HG03558 (cell line): ENCODE measurements around the gene FER.

Experiments
- ATAC-seq: cut with Tn5 transposase; IDR thresholded peaks from one replicate; pipeline ENCODE4 v1.9.1; 2021; ENCODE audit warnings: moderate number of reproducible peaks; ENCODE audit not compliant: unreplicated experiment; ENCODE audit errors: extremely low read depth

The FER gene

DNA sequence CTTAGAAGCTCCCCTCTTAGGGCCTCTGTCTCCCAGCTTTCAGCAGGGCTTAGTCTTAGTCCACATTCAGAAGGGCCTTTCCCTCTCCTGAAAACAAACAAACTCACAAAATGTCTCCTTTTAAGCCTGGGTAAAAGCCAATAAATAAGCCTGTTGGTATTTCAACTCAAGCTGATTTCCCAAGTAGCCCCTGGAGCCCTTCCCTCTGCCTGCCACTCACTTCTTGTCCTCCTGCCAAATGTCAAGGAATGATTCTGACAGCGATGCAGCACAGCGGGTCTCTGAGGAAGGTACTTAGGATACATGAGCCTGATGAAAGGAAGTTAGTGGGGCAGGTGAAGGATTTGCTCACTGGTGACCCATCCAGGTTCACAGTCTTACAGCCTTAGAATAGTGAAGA is 451.6 kb downstream of the FER start:
- no peak for ATAC-seq

- ATAC-seq: no peak
These were observed 452.3 kb downstream of the FER start for GRCh38 chr5:109199799-109200620.

- ATAC-seq: no peak
These were observed 467.3 kb downstream of the FER start for GRCh38 chr5:109215040-109215439.

GRCh38 chr5:109218818-109219217 is 471.1 kb downstream of the FER start:
- ATAC-seq: no peak

- ATAC-seq: no peak
These were observed 475.8 kb downstream of the FER start for GRCh38 chr5:109223531-109223930.

DNA sequence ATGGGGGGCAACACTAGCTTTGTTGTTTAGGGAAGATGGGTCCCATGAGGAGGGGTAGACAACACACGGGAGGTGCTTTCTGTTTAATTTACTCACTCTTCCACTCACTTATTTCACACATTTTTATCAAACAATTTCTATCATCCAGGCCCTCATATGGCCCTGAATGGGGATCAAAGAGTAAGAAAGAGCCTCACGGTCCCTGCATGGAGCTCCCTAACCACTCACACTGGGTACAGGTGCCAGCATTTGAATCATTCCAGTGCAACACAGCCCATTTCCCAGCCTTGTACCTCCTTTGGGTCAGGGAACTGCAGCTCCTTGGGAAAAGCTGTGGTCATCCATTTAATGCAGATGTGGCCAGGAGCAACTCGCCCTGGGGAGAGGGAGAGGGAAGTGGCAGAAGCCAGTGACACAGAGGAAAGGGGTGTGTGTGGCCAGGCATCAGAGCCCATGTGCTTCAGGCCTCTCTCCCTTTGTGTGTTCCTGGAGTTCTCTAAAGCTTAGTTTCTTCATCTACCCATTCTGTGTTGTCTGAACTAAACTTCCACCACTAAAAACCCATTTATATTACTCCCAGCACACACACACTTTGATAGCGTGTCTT is 476.7 kb downstream of the FER start:
- ATAC-seq: no peak

DNA sequence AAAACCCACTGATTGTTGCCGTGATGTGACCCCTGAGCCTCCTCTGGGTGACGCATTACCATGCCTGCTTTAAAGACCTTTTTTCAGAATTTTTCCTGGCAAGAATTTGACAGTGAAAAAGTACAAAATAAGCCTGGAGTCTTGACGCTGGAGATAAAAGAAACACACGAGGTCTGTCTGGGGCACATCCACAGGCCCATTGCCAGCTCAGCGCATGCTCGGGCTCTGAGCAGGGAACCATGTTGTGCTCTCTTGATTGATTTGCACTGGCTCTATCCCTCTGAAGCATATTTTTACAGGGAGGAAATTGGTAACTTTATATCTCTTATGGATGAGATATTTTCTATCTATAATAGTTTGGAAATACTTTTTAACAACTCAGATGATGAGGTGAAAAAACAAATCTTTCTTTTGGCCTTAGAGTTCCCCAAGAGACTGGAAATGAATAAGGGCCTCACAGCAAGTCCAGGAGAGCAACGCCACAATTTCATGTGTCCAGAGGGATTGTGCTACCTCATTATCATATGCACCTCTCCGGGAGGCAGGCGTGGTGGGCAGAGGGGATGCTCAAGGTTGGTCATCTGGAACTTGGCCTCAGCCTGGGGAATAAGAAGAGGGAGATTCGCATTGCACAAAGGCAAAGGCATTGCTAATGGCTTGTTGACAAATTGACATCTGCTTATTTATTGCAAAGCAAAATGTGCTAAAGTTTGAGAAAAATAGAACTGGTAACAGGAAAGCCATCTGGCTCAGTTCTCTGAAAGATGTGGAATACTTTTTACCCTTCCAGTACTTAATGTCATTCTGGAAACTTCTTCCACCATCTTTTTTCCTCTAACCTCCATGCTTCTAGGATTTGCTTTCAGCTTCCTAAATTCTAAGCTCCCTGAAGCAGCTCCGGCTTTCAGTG is 478.3 kb downstream of the FER start:
- ATAC-seq: no peak

- no peak for ATAC-seq
These were observed 482.7 kb downstream of the FER start for GRCh38 chr5:109230369-109230768.

GRCh38 chr5:109231331-109231730 is 483.6 kb downstream of the FER start:
- no peak for ATAC-seq

DNA sequence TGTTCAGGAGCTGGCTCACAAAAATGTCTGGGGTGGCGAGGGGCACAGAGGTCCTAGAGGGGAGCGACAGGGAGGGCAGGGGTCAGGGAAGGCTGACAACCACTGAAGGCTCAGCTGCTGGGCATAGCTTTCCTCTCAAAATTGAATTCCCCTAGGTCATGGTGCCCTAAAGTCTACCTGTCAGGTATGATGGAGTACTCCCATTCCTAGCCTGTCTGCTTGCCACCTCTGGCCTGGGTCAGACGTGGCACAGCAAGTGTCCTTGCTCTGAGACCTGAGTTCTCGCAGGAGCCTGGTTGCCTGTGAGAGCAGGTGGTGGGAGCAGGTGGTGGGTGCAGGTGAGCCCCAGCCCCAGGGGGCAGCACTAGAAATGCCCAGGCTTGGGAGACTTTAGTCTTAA is 486.7 kb downstream of the FER start:
- no peak for ATAC-seq

DNA sequence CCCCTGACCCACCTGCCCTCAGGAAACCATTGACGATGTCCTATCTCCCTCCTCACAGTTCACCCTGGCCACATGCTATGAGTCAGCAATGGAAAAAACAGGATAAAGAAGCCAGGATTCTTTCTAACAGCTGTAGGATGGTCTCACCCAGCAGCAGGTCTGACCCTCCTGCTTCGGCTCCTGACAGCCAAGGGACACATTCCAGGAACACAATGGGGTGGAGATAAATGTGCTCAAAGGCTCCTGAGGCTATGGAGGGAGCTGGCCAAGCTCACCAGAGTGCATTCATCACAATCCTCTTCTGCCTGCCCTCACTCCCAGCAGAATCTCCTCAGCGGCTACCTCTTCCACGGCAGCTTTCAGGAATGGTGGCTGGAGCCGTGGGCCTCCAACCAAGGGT is 491.8 kb downstream of the FER start:
- no peak for ATAC-seq

GRCh38 chr5:109242518-109242917 is 494.8 kb downstream of the FER start:
- ATAC-seq: no peak

DNA sequence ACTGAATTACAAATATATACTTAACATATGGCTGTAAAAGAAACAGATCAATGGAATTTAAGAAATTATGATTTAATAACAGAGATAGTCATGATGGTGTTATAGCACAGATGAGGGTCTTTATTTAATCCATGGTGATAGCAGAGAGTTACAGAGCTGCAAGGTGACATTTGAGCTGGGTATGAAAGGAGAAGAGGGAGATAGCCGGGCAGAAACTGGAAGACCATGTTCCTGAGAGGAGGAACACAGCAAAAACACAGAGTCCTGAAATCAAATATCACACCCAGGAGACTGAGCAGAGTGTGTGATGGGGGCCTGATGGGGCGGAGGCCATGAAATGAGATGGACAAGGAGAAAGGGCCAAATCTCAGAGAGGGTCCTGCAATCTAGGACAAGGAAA is 498.7 kb downstream of the FER start:
- no peak for ATAC-seq
